Measurements from ENCODE around the gene GUCA1A. TPM values are rescaled to one million over a fixed set of nuclear protein-coding genes. Genes with fewer than 3 reads are reported as not detected.

GUCA1A gene
- total RNA-seq, 1 donor from 2014 or later: 0.84 TPM

GRCh38 chr6:42135722-42136121 lies 37.4 kb upstream of the GUCA1A start:
- Mint-ChIP-seq H3K27ac (no peak overlapping the region), H3K4me1 (ENCODE audit: low read depth) (peaks cover 24% of the 10 kb centered on the region), H3K4me3 (ENCODE audit: low read depth) (no peak overlapping the region), H3K9me3 (ENCODE audit: low read depth) (no peaks in the 10 kb centered on the region), H3K27me3 (no peaks in the 10 kb centered on the region), H3K36me3 (ENCODE audit: insufficient read depth) (peaks cover 2% of the 10 kb centered on the region)
- DNase-seq (ENCODE audit: low spot score, unreplicated experiment): no peak
- TF ChIP-seq CTCF (IDR thresholded peaks at IDR 0.05; ENCODE audit: unreplicated experiment): no peak

- Mint-ChIP-seq H3K4me3 (ENCODE audit: low read depth) (peak overlapping the region; percentile 9), H3K9me3 (ENCODE audit: low read depth) (no peaks in the 10 kb centered on the region), H3K27ac (peak overlapping the region; percentile 98), H3K36me3 (ENCODE audit: insufficient read depth) (peaks cover 1% of the 10 kb centered on the region), H3K27me3 (no peaks in the 10 kb centered on the region), H3K4me1 (ENCODE audit: low read depth) (peaks cover 34% of the 10 kb centered on the region)
- DNase-seq (ENCODE audit: low spot score, unreplicated experiment): no peak
- peak; percentile 50 for TF ChIP-seq CTCF (IDR thresholded peaks at IDR 0.05; ENCODE audit: unreplicated experiment)
These were observed 36.5 kb upstream of the GUCA1A start for GRCh38 chr6:42136508-42137193.

GRCh38 chr6:42137194-42137753 lies 35.9 kb upstream of the GUCA1A start:
- H3K9me3 Mint-ChIP-seq (ENCODE audit: low read depth): no peaks in the 10 kb centered on the region
- no peaks in the 10 kb centered on the region for H3K27me3 Mint-ChIP-seq
- no peaks in the 10 kb centered on the region for H3K36me3 Mint-ChIP-seq (ENCODE audit: insufficient read depth)
- H3K4me3 Mint-ChIP-seq (ENCODE audit: low read depth): peak overlapping the region; percentile 9
- H3K27ac Mint-ChIP-seq: peak overlapping the region; percentile 98
- DNase-seq (ENCODE audit: low spot score, unreplicated experiment): no peak
- no peak for TF ChIP-seq CTCF (IDR thresholded peaks at IDR 0.05; ENCODE audit: unreplicated experiment)
- peaks cover 34% of the 10 kb centered on the region for H3K4me1 Mint-ChIP-seq (ENCODE audit: low read depth)

- no peaks in the 10 kb centered on the region for H3K27me3 Mint-ChIP-seq
- peak overlapping the region; percentile 62 for H3K27ac Mint-ChIP-seq
- H3K36me3 Mint-ChIP-seq (ENCODE audit: insufficient read depth): no peaks in the 10 kb centered on the region
- DNase-seq (ENCODE audit: low spot score, unreplicated experiment): no peak
- H3K4me1 Mint-ChIP-seq (ENCODE audit: low read depth): peaks cover 36% of the 10 kb centered on the region
- no peaks in the 10 kb centered on the region for H3K9me3 Mint-ChIP-seq (ENCODE audit: low read depth)
- no peak for TF ChIP-seq CTCF (IDR thresholded peaks at IDR 0.05; ENCODE audit: unreplicated experiment)
- H3K4me3 Mint-ChIP-seq (ENCODE audit: low read depth): no peak overlapping the region
These were observed 35.0 kb upstream of the GUCA1A start for GRCh38 chr6:42138190-42138589.

GRCh38 chr6:42138630-42139619 lies 34.2 kb upstream of the GUCA1A start:
- H3K4me1 Mint-ChIP-seq (ENCODE audit: low read depth): peaks cover 36% of the 10 kb centered on the region
- peaks cover 3% of the 10 kb centered on the region for H3K27me3 Mint-ChIP-seq
- peak overlapping the region; percentile 63 for H3K27ac Mint-ChIP-seq
- DNase-seq (ENCODE audit: low spot score, unreplicated experiment): no peak
- no peaks in the 10 kb centered on the region for H3K36me3 Mint-ChIP-seq (ENCODE audit: insufficient read depth)
- TF ChIP-seq CTCF (IDR thresholded peaks at IDR 0.05; ENCODE audit: unreplicated experiment): no peak
- no peaks in the 10 kb centered on the region for H3K9me3 Mint-ChIP-seq (ENCODE audit: low read depth)
- peak overlapping the region; percentile 7 for H3K4me3 Mint-ChIP-seq (ENCODE audit: low read depth)
